ENCODE results near the gene COQ4. TPM values are rescaled to one million over a fixed set of nuclear protein-coding genes. Genes with fewer than 3 reads are reported as not detected.
A peak's percentile ranks its signal among the peaks of the same experiment; 100 is the strongest.
"Not testable (repeated sequence)": the region's sequence is repeated elsewhere in the genome, so short reads cannot be mapped to it uniquely, and the experiment has no call there.

Gene COQ4
- total RNA-seq: 17.2 TPM

DNA sequence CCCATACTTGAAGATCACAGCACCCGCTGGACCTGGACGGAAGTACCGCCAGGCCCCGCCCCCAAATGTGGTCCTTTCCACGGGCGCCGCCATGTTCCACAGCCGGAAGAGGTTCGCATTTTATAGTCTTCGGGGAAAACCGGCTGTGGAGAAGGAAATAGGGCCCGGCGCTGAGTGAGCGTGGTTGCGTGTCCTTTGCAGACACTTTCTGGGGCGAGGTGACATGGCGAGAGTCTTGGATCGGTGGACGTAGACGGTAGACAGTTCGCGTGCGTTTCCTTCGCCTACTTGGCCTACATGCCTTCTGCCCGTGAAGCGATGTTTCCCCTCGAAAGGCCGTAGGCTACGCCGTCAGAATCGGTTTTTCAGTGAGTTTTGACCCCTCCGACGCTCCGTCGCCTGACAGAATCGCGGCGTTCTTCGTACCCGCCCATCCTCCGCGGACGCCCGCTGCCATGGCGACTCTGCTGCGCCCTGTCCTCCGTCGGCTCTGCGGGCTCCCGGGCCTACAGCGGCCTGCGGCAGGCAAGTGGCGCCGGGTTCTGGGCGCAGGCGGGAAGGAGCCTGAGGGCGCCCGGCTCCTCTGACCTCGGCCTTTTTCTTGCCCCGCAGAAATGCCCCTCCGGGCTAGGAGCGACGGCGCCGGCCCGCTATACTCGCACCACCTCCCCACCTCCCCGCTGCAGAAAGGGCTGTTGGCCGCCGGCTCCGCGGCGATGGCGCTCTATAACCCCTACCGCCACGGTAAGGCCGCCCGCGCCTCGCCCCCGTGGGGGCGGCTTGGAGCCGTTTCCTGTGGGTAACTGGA is at the start of gene COQ4, which contains the start of gene TRUB2:
Gene COQ4 (plus strand): TSS at position 436 of the 808 bp plus-strand sequence. CDS start 20 bp downstream, at position 456.
Gene TRUB2 (minus strand): TSS at position 44 of the 808 bp plus-strand sequence. CDS start 39 bp downstream, at position 5.
- H3K4me1 ChIP-seq (ENCODE audit: control insufficient read depth in 3 of 3, insufficient read depth in 3 of 3, low read length in 3 of 3): peaks cover 18 to 32% (median 23%) of the 10 kb centered on the region in 3 donors
- peak within 1 kb of the TSS; percentile 67 to 99 (median 98) for H3K9ac ChIP-seq (ENCODE audit: low read depth in 1 of 3, low read length in 3 of 3)
- peaks cover 18 to 29% (median 29%) of the 10 kb centered on the region in 3 donors for H3K36me3 ChIP-seq (ENCODE audit: control insufficient read depth in 3 of 3, insufficient read depth in 3 of 3, low read length in 3 of 3)
- H3K9me3 ChIP-seq (ENCODE audit: control insufficient read depth in 3 of 3, low read length in 3 of 3): no peaks in the 10 kb centered on the region
- H3K27ac ChIP-seq (ENCODE audit: low read depth, low read length): peak within 1 kb of the TSS; percentile 74
- H3K27me3 ChIP-seq (ENCODE audit: control insufficient read depth in 3 of 3, insufficient read depth in 3 of 3, low read length in 3 of 3): no peaks in the 10 kb centered on the region
- H3K4me3 ChIP-seq (ENCODE audit: low read length in 3 of 3): peak within 1 kb of the TSS; percentile 81 to 100 (median 100)

DNA sequence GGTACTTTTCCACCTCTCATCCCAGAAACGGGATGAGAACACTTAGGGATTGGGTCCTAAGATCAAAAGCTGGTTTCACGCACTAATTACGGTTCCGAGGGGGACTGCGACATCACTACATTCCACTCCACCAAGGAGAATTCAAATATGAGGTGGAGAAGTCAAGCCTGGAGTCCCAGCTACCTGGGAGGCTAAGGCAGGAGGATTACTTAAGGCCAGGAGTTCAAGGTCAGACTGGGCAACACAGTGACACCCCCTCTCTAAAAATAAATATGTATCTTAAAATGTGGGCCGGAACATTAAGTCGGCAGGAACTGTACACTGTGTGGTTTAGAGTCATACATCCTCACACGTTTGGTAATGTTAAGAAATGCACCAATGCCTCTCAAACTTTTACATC is 48.4 kb upstream of the COQ4 start:
- Histone ChIP-seq H3K4me1 (ENCODE audit: control insufficient read depth in 3 of 3, insufficient read depth in 3 of 3, low read length in 3 of 3) (peaks cover 25 to 30% (median 28%) of the 10 kb centered on the region in 3 donors), H3K4me3 (ENCODE audit: low read length in 3 of 3) (peak overlapping the region in 2 of 3 donors; percentile 6 to 93), H3K9me3 (ENCODE audit: control insufficient read depth in 3 of 3, low read length in 3 of 3) (no peaks in the 10 kb centered on the region), H3K9ac (ENCODE audit: low read depth in 1 of 3, low read length in 3 of 3) (peak overlapping the region; percentile 4 to 89 (median 87)), H3K27ac (ENCODE audit: low read depth, low read length) (no peak overlapping the region), H3K27me3 (ENCODE audit: control insufficient read depth in 3 of 3, insufficient read depth in 3 of 3, low read length in 3 of 3) (no peaks in the 10 kb centered on the region), H3K36me3 (ENCODE audit: control insufficient read depth in 3 of 3, insufficient read depth in 3 of 3, low read length in 3 of 3) (peaks cover 17 to 21% (median 21%) of the 10 kb centered on the region in 3 donors)

DNA sequence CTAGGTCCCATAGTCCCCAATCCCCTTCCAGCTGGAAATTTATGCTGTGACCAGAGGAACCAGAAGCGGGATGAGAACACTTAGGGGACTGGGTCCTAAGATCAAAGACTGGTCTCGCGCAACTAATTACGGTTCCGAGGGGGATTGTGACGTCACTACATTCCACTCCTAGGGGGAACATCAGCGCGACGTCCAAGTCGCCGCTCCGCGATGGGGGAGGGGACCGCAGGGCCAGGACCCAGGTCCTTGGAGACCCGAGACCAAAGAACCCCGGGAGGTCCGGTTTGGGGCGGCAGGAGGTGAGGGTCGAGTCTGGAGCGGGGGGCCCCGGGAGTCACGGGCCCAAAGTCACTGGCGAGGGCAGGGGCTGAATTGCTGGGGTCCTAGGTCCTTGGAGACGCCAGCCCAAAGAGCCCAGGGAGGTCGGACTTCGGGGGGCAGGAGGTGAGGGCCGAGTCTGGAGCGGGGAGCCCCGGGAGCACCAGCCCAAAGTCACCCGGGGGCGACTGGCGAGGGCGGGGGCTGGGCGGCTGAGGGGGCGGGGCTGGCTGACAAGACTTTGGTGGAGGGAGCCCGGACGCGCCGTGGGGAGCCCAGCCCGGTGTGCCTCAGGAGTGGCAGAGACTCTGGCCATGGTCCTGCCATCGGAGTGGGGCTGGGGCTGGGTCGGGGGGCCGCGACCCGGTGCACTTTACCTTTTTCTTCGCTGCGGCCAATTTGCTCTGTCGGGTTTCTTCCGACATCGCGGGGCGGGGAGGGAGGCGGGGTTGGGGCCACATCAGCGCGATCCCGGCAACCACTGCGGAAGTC is 47.2 kb upstream of the COQ4 start, which contains the start of gene GOLGA2:
Gene GOLGA2 (minus strand): TSS at position 810 of the 810 bp plus-strand sequence. CDS start 31 bp downstream, at position 779.
- Histone ChIP-seq H3K9ac (ENCODE audit: low read depth in 1 of 3, low read length in 3 of 3) (peak within 1 kb of the TSS; percentile 92 to 98 (median 94)), H3K9me3 (ENCODE audit: control insufficient read depth in 3 of 3, low read length in 3 of 3) (no peaks in the 10 kb centered on the region), H3K27me3 (ENCODE audit: control insufficient read depth in 3 of 3, insufficient read depth in 3 of 3, low read length in 3 of 3) (no peaks in the 10 kb centered on the region), H3K27ac (ENCODE audit: low read depth, low read length) (peak within 1 kb of the TSS; percentile 85), H3K4me1 (ENCODE audit: control insufficient read depth in 3 of 3, insufficient read depth in 3 of 3, low read length in 3 of 3) (peaks cover 25 to 30% (median 28%) of the 10 kb centered on the region in 3 donors), H3K4me3 (ENCODE audit: low read length in 3 of 3) (peak within 1 kb of the TSS; percentile 92 to 95 (median 92)), H3K36me3 (ENCODE audit: control insufficient read depth in 3 of 3, insufficient read depth in 3 of 3, low read length in 3 of 3) (peaks cover 14 to 19% (median 18%) of the 10 kb centered on the region in 3 donors)

DNA sequence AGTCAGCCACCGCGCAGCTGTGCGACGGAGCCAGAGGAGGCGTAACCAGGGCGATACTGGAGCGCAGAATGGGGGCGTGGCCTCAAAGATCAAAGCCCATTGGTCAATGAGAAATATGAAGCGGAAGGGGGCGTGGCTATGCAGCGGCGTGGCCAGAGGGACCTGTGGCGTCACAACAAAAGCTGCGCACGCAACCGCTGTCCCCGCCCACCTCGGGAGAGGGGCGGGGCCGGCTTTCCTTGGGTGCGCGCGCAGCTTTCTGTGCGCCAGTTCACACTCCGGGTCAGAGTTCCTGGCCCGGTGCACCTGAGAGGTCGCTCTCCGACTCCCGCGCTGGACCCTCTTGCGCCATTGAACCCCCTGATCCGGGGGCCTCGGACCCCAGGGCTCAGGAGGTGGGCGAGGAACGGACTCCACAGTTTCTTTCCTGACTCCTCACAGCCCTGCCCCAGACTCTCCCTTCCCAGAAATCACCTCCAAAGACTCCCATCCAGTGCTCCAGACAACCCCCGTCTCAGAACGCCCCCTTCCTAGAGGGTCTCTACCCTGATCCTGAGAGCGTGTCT is 46.5 kb upstream of the COQ4 start, which contains the start of gene SWI5:
Gene SWI5 (plus strand): TSS at position 269 of the 566 bp plus-strand sequence.
- Histone ChIP-seq H3K27ac (ENCODE audit: low read depth, low read length) (peak within 1 kb of the TSS; percentile 85), H3K27me3 (ENCODE audit: control insufficient read depth in 3 of 3, insufficient read depth in 3 of 3, low read length in 3 of 3) (no peaks in the 10 kb centered on the region), H3K36me3 (ENCODE audit: control insufficient read depth in 3 of 3, insufficient read depth in 3 of 3, low read length in 3 of 3) (peaks cover 12 to 17% (median 15%) of the 10 kb centered on the region in 3 donors), H3K9me3 (ENCODE audit: control insufficient read depth in 3 of 3, low read length in 3 of 3) (no peaks in the 10 kb centered on the region), H3K4me3 (ENCODE audit: low read length in 3 of 3) (peak within 1 kb of the TSS; percentile 92 to 95 (median 92)), H3K4me1 (ENCODE audit: control insufficient read depth in 3 of 3, insufficient read depth in 3 of 3, low read length in 3 of 3) (peaks cover 25 to 30% (median 28%) of the 10 kb centered on the region in 3 donors), H3K9ac (ENCODE audit: low read depth in 1 of 3, low read length in 3 of 3) (peak within 1 kb of the TSS; percentile 92 to 98 (median 94))

DNA sequence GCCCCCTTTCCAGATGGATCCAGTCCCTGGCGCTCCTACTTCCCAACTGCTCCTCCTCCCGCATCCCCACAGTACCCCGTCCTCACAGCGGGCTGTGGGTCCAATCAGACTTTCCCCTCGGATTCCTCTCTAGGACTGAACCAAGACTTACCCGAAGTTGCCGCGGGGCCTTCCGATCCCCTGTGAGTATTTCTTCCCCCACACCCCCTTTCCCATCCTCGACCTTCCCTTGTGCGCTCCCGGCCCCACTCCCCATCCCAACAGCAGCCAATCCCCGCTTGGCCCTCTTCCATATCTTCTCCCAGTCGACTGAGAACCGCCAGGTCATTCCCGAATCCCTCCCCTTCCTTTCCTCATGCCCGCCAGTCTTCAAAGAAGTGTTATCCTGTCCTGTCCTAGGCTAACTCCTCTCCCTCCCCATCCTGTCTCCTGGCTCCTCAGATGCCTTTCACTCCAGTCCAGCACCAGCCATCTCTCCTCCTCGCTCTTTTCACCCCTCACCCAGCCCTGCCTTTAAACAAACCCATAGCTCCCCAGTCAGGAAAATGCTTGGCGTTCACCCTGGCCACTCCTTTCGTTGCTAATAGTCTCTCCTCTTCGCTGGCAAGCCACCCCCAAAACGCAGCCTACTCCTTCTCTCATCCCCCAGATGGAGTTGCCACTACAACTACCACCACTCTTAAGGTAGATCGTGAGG is 45.9 kb upstream of the COQ4 start:
- Histone ChIP-seq H3K9ac (ENCODE audit: low read depth in 1 of 3, low read length in 3 of 3) (peak overlapping the region; percentile 92 to 98 (median 94)), H3K27me3 (ENCODE audit: control insufficient read depth in 3 of 3, insufficient read depth in 3 of 3, low read length in 3 of 3) (no peaks in the 10 kb centered on the region), H3K36me3 (ENCODE audit: control insufficient read depth in 3 of 3, insufficient read depth in 3 of 3, low read length in 3 of 3) (peaks cover 8 to 11% (median 10%) of the 10 kb centered on the region in 3 donors), H3K4me1 (ENCODE audit: control insufficient read depth in 3 of 3, insufficient read depth in 3 of 3, low read length in 3 of 3) (peaks cover 25 to 30% (median 28%) of the 10 kb centered on the region in 3 donors), H3K9me3 (ENCODE audit: control insufficient read depth in 3 of 3, low read length in 3 of 3) (no peaks in the 10 kb centered on the region), H3K4me3 (ENCODE audit: low read length in 3 of 3) (peak overlapping the region; percentile 92 to 95 (median 92)), H3K27ac (ENCODE audit: low read depth, low read length) (peak overlapping the region; percentile 85)

GRCh38 chr9:128279088-128280073 is 43.3 kb upstream of the COQ4 start:
- H3K36me3 ChIP-seq (ENCODE audit: control insufficient read depth in 3 of 3, insufficient read depth in 3 of 3, low read length in 3 of 3); H3K9ac ChIP-seq (ENCODE audit: low read depth in 1 of 3, low read length in 3 of 3); H3K27me3 ChIP-seq (ENCODE audit: control insufficient read depth in 3 of 3, insufficient read depth in 3 of 3, low read length in 3 of 3); H3K4me3 ChIP-seq (ENCODE audit: low read length in 3 of 3); H3K9me3 ChIP-seq (ENCODE audit: control insufficient read depth in 3 of 3, low read length in 3 of 3); H3K27ac ChIP-seq (ENCODE audit: low read depth, low read length): not testable (repeated sequence)
- H3K4me1 ChIP-seq (ENCODE audit: control insufficient read depth in 3 of 3, insufficient read depth in 3 of 3, low read length in 3 of 3): peaks cover 19 to 27% (median 22%) of the 10 kb centered on the region in 3 donors

DNA sequence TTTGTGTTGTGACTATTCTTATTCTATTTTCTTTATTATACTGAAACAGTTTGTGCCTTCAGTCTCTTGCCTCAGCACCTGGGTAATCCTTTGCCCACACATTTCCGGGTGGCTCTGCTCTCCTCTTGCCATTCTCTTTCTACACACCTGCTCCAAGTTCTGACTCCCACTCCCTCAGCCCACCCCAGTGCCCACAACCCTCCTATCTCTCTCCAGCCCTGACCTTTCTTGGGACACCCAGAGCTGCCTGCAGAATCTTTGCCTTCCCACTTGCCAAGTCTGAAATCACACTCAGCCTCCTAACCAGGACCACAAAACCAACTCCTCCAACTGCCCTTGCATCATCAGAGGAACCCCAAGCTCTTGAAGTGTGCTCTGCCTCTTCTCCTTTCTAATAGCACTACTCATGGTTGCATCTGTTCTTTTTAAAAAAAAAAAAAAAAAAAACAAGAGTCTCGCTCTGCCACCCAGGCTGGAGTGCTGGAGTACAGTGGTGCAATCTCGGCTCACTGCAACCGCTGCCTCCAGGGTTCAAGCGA is 42.5 kb upstream of the COQ4 start:
- Histone ChIP-seq H3K27ac (ENCODE audit: low read depth, low read length) (no peak overlapping the region), H3K4me3 (ENCODE audit: low read length in 3 of 3) (no peak overlapping the region), H3K36me3 (ENCODE audit: control insufficient read depth in 3 of 3, insufficient read depth in 3 of 3, low read length in 3 of 3) (peaks cover under 1 to 3% (median 1%) of the 10 kb centered on the region in 3 donors), H3K4me1 (ENCODE audit: control insufficient read depth in 3 of 3, insufficient read depth in 3 of 3, low read length in 3 of 3) (peaks cover 12 to 19% (median 14%) of the 10 kb centered on the region in 3 donors), H3K9ac (ENCODE audit: low read depth in 1 of 3, low read length in 3 of 3) (no peak overlapping the region), H3K27me3 (ENCODE audit: control insufficient read depth in 3 of 3, insufficient read depth in 3 of 3, low read length in 3 of 3) (no peaks in the 10 kb centered on the region), H3K9me3 (ENCODE audit: control insufficient read depth in 3 of 3, low read length in 3 of 3) (no peaks in the 10 kb centered on the region)

- Histone ChIP-seq H3K4me1 (ENCODE audit: control insufficient read depth in 3 of 3, insufficient read depth in 3 of 3, low read length in 3 of 3) (peaks cover 2 to 4% (median 2%) of the 10 kb centered on the region in 3 donors), H3K9ac (ENCODE audit: low read depth in 1 of 3, low read length in 3 of 3) (no peak overlapping the region), H3K4me3 (ENCODE audit: low read length in 3 of 3) (no peak overlapping the region), H3K27me3 (ENCODE audit: control insufficient read depth in 3 of 3, insufficient read depth in 3 of 3, low read length in 3 of 3) (no peaks in the 10 kb centered on the region), H3K36me3 (ENCODE audit: control insufficient read depth in 3 of 3, insufficient read depth in 3 of 3, low read length in 3 of 3) (peaks cover 14 to 17% (median 16%) of the 10 kb centered on the region in 3 donors), H3K9me3 (ENCODE audit: control insufficient read depth in 3 of 3, low read length in 3 of 3) (no peaks in the 10 kb centered on the region), H3K27ac (ENCODE audit: low read depth, low read length) (no peak overlapping the region)
Measured at GRCh38 chr9:128282500-128282899, 40.1 kb upstream of the COQ4 start.

Measured in skeletal muscle tissue (tissue), 4 donors.